ENCODE data around the gene CACNA1E. TPM values are rescaled to one million over a fixed set of nuclear protein-coding genes. Genes with fewer than 3 reads are reported as not detected.

CACNA1E gene
- total RNA-seq, 1 donor from 2014 or later, result not detected

DNA sequence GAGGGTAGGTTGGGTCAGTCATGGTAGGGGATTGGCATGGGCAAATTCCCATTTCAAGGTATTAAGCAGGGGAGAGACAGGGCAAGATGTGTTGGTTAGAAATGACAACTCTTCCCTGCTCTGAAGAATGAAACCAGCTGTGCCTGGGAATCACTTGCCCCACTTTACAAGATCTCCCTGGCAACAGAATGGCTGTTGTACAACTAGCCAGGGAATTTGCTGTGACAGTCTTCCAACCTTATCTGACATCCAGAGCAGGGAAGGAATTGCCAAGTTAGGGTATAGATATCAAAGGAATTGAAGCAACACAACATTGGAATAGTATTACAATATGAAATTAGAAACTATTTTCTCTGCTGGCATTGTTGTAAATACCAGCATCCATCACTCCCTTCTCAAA, 154.7 kb downstream of the CACNA1E start:
- no peak for DNase-seq

DNA sequence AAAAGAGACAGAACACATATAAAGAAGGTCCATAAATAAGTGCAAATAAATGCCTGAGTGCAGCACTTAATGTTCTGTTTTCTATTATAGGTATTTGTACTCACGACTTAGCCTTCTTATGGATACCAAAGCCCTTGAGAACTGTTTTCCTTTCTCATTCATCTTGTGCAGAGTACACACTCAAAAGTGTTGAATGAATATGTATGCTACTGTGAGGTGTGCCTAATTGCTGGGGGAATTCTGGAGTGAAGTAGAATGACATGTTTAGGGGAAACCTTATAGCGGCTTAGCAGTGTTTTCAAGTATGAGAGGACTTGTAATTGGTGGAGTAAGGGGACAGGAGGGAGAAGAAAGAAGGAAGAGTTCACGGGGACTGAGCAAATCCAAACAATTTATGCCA, 157.6 kb downstream of the CACNA1E start:
- DNase-seq, result no peak

DNA sequence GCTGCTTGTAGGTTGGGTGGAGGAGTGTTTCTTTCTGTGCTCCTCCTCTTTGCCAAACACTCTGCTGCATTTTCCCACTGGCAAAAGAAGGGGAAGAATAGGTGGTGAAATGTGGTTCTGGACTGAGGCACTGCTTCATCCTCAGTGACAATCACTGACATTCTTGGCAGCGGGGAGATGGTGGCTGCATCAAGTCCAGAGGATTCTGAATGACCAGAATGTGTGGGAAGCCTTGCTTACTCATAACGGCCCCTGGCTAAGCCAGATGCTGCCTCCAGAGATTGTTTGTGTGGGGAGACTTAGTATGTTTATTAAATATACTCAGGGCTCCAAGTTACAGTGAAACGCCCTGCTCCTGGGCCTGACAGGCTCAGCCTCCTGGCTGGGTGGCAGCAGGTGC, 160.3 kb downstream of the CACNA1E start:
- no peak for DNase-seq

DNA sequence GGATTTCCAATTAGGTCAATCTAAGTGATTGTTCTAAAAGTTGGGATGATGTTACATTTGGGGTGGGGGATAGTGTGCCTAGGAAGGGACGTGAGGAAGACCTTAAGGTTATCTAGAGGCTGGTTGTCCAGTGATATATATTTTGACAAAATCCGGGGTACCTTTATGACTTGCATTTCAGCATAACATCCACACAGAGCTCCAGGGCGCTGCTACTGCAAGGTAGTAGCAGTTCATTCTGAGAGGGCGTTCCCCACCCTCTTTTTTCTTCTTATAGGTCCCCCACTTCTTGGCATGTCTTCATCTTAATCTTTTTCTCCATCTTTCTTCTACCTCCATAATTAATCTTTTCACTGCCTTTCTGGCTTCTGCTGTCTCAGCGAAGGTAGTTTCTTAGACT, 161.9 kb downstream of the CACNA1E start:
- DNase-seq, result no peak

DNA sequence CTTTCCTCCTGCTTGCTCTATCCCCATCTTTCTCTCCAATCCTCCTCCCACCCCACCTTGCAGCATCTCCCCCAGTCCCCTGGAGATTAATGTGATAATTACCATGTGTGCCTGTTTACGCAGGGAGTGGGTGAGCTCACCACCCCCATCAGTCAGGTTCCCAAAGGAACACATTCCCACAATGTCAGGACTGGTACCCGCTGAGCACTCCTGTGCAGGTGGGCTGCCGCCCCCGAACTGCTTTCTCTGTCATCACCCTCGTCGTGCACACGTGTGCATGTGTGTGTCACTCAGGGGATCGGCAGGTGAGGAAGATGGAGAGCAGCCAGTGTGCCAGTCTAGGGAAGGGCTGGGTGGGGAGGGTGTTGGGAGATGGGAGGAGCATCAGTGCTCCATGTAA, 163.4 kb downstream of the CACNA1E start:
- DNase-seq, result no peak

DNA sequence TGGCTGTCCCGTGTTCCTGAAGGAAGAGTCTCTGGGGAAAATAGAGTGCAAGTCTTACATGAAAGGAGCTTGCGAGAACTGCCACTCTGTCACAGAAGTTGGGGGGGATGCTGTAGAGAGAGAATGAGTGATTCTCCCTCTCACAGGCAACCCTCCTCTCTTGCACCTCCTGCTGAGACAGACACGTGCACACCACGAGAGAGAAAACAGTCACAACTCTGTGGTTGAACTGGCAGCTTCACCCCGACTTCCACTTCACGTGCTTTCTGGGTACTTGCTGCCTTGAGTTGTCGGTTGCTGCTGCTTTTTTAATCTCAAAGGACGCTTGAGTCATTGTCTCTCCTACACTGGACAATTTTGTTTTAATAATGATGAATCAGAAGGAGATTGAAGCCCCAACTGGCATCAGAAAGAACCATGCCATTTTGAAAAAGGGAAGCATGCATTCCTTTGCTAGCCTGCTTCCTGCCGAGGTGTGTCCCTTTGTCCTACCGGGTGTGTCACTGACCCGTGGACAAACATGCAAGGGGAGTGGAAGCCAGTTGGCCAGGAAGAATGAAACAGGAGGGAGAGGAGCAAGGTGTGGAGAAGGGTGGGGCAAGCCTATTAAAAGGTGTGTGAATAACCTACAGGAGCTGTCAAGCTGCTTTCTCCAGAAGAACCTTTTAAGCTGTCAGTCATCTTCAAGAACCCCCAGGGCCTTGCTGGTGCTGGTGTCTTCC, 164.2 kb downstream of the CACNA1E start:
- DNase-seq, result no peak

DNA sequence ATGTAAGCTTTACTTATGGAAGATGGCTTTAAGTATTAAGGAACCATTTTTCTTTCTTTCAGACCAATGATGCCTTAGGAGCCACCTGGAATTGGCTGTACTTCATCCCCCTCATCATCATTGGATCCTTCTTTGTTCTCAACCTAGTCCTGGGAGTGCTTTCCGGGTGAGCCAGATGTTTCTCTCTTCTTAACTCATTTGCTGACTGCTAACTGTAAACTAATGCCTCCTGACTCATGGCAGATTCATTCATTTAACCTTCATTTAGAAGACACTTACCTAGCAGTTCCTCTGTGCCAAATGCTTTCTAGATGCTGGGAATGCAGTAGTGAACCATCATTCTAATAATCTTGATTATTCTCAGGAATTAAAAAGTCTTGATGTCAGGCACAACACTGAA, 168.0 kb downstream of the CACNA1E start:
- DNase-seq, result no peak

DNA sequence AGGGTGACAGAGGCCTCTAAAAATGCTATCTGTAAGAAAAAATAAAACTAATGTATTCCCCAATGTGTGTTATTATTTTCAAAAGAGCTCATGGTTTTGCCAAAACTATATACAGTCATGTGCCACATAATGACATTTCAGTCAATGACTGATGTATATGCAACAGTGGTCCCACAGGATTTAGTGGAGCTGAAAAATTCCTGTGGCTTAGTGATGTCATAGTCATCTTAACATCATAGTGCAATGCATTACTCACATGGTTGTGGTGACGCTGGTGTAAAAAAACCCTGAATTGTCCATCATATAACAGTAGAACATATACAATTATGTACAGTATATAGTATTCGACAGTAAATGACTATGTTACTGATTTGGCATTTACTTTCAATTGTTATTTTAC, 172.4 kb downstream of the CACNA1E start:
- DNase-seq, result no peak

DNA sequence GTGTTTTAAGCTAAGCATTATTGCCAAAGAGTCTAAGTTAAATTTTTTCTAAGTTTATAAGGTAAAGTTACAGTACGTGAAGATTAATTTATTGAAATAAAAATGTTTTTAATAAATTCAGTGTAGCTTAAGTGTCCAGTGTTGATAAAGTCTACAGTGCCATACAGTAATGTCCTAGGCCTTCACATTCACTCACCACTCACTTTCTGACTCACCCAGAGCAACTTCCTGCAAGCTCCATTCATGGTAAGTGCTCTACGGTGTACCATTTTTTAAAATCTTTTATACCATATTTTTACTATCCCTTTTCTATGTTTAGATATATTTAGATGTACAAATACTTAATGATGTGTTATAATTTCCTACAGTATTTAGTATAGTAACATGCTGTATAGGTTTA, 173.2 kb downstream of the CACNA1E start:
- DNase-seq, result no peak

DNA sequence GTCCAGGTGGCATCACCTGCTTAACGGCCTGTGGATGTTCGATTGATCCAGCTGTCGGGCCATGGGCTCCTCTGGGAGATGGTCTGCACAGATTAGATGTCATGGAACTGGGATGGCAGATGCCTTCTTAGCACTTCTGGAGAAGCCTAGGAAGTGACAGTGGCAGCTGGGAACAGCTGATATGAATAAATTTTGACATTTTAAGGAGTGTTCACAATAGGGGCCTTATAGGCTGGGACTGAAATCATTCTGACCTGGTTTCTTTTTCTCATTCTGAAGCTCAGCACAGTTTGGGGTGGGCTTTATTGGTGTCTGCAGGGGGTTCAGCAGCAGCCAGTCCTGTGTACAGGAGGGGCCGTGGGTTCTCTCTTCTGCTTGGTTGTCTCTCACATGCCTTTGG, 175.3 kb downstream of the CACNA1E start:
- no peak for DNase-seq

DNA sequence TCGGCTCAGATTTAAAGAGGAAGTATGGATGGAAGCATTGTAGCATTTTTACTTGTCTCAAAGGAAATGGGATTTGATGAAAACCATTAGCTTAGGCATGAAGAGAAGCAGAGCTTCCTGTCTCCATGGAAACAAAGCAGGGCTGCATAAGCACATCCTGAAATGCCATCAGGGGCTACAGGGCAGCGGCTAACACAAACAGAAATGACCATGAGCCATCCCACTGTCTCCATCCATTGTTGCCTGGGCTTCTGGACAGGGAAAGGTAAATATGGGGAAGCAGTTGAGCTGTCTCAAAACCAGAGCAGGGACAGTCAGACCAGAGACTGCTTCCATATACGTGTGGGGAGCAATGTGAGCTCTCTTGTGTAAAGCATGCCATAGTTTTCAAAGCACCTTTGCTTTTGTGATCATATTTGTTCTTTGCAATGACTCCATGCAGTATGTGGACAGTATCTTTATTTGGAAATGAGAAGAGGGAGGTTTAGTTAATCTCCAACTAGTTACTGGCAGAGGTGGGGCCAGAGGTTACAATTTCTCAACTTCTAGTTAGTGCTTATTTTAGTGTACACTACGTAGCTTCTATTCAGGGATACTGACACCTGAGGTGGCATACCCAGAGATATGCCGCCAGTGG, 176.1 kb downstream of the CACNA1E start:
- DNase-seq, result peak; percentile 16

DNA sequence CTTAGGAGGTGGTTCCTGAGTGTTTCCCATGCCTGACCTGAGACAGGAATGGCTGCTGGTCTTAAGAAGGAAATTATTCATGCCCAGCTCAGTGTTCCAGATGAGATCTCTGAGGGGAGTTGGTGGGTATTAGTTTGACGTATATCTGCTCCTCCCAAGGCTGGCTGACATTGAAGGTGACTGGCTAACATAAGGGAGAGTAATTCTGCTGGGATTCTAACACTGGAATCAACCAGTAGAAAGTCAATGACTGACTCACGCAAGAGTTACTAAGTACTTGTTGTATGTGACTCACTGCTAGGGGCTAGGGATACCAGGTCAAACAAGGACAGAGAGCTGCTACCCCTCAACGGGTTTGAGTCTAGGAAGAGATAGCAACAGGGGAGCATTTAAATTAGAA, 177.3 kb downstream of the CACNA1E start:
- no peak for DNase-seq

DNA sequence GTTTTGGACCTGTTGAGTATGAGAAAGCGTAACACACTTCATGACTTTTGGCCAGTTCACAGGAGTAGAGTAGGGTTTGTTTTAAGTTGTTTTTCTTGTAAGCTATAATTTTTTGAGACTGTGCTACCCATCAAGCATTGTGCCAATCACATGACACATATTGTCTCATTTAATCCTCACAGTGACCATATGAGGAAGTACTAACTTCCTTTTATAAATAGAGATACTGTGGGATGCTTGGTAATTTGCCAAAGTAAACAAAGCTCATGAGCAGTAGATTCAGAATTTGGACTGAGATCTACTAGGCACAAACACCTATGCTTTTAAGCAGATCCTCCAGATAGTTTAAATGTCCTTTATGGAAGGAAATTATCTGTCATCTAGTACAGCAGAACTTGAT, 178.3 kb downstream of the CACNA1E start:
- DNase-seq, result peak; percentile 16

DNA sequence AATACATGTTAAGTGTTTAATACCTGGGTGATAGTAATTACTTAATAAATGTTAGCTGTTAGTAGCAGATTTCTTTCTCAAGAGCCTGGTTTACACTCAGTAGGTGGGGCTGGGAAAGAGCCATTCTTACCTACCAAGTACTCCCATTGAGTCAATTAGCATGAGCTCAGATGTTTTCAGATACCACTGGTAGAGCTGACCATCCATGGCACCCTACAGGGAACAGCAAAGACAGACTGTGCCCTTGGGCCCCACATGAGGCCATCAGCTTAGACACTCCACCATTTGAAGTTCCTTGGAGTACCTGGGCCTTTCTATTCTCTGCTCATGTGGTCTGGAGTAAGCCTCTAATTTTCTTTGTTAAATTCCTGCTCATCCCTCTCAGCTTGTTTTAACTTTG, 179.3 kb downstream of the CACNA1E start:
- DNase-seq, result no peak

DNA sequence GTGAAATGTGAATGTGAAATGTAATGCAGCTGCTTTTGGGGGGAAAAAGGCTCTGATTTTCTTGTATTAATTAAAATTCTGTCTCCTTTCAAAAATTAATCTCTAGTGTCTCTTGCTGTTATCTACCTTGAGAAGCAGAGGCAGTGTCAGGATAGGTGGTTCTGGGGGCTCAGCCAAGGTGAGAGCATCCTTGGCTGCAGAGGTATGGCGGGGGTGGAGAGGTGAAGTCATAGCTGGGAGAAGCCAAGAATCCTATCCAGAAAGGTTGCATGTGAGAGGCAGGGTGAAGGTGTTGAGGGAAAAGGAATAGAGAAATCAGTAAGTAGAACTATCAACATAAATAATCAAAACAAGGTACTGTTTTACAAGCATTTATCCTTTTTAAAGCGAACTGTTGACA, 181.2 kb downstream of the CACNA1E start:
- no peak for DNase-seq

DNA sequence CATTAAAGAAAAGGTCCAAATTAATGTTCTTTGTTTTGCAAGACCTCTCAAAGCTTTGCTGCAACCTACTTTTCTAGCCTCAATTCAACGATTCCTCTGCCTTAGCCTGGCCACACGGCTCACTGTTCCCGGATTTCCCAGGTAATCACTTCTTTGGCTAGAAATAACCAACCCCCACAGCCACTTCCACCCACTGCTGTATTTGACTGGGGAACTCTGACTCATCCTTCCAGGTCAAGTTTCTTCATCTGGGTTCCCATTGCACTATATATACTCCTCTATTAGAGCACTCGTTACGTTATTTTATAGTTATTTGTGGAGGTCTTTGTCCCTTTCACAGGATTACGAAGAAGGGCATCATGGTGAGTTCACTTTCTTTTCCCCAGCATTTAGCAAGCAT, 185.9 kb downstream of the CACNA1E start:
- peak; percentile 27 for DNase-seq

DNA sequence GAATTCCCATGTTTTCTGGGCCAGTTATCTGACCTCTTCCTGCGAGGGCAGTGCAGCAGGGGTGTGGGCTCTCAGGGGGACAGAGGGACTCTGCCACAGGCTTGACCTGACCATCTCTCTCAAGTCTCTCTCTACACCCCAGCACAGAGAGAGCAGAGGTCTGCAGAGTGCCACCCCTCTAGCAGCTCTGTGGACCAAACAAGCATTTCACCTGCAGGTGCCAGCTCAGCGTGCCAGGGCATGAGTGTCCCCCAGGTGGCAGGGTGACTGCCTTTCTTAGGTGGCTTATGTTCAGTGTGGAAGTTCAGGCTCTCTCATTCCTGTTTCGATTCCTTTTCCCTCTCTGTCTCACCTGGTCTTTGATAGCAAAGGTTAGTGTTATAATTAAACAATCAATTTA, 191.3 kb downstream of the CACNA1E start:
- DNase-seq, result no peak

DNA sequence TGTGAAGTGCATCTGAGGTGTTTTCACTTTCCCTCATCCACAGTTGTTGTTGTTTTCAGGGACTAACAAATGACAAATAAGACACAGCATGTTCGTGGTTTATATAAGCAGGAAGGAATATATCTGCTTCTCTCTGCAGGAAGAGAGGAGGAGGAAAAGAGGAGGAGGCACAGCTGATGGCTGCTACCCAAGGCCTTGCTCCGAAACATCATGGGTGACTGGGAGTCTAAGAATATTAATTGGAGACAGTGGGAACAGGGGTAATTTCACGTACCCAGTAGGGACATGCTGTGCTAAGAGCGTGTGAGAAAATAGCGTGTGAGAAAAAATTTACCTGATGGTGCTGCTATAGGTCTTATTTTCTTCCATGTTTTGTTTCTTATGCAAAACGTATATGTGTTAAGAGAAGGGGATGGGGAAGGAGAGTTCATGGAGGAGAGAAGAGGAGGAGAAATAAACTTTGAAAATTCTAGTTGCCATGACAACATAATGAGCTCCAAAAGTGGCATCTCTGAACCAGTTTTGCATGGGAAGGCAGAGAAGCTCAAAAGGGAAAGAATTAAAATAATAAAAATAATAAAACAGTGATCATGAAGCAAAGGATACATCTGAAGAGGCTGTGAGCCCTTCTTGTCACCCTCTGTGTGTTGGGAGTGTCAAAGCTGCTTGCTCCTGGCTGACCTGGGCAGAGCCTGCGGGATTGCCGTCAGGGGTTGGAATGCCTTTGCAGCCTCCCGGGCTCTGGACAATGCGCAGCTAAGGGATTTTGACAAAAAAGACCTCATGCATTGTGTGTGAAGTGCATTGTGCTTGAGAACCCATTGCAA, 192.0 kb downstream of the CACNA1E start:
- no peak for DNase-seq

DNA sequence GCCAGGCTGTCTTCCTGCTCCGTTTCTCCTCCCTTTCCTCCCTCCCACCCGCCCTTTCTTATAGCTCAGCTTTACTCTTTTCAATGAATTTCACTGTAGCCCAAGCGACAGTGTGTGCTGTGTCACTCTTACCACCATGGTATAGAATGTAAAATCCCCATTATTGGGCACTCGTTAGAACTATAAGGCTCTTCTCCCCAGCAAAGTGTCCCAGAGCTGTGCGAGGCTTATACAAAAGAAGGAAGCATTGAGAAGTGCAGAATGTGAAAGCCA, 192.5 kb downstream of the CACNA1E start:
- no peak for DNase-seq

DNA sequence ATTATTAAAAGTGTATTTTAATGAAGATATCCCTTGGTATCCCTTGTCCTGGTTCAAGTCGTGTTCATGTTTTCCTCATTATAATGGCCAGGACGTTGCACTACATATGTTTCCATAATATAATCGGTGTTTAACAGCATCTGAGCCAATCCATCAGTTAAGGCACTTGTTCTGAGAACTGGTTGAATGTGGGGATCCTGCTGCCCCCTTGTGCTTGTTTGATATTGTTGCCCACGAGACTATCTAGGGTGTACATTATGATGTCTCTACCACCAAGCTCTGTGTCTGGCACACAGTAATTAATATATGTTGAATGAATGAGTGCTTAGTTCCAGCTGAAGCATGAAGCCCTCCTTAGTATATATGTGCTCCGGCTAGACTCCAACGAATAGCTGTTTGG, 193.0 kb downstream of the CACNA1E start:
- DNase-seq, result peak; percentile 50

DNA sequence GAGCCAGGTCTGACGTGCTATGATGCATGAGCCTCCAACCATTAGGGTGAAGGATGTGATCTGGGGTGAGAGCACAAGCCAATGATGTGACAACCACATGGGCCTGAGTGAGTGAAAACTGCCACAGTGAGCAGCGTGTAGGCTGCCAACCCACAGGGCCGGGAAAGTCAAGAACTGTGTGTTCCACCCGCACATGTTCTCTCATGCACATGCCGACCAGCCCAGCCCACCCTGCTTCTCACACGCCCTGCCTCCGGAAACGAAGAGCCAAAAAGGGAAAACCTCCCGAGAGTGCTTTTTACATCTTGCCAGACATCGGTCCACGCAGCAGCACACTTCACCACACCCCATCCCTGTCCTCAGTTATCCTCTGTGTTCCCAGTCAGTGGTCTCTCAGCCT, 197.0 kb downstream of the CACNA1E start:
- no peak for DNase-seq

DNA sequence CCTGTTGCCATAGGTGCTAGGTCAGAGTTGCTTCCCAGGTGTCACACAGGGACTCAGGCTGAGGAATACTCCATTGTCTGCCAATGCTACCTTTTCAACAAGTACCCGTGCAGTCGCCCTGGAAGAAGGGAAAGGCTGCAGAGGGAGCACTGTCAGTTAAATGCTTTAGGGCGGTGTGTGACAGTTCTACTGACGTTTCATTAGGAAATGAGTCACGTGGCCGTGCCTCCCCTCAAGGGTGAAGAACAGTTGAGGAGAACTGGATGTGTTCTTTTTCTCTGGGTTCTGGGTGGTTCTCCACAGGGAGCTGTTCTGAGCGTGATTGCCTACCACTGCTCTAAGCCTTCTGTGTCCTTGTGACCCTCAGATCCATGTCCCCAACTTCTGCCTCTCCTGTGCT, 197.6 kb downstream of the CACNA1E start:
- DNase-seq, result no peak

DNA sequence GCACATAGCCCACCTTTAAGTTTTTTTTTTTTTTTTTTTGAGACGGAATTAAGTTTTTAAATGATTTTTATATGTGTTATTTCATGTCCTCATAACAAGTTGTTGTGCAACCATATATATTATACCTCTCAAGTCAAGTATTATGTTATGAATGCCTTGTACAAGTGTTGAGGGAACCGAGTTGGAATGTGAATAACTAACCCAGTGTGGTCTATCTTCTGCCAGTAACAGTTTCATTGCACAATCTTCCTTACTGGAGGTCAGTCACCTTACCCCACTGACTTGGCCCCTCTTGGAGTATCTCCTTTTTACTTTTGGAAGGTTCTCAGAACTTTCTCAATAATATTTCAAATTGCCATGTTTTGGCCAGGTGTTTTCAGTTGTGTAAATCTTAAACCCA, 201.9 kb downstream of the CACNA1E start:
- DNase-seq, result no peak

DNA sequence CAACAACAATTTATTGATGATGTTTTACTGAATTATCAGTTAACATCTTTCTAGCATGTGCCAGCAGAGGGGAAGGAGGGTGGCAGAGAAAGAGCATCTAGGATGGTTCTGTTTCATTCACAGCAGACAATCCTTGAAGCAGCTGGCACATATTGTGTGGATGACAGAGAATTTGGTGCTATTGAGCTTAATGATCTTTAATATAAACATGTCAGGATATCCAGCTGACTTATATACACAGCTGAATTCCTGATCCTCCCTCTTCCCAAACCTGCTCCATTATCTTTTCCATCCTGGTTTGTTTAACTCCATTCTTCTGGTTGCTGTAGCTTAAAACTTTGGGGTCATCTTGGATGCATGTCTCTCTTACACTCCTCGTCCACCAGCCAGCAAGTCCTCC, 218.6 kb downstream of the CACNA1E start:
- DNase-seq, result no peak

Measured in dermis blood vessel endothelial cell (primary cell).